HepG2 (cell line): ENCODE data around the gene ZBTB25. TPM values are rescaled to one million over a fixed set of nuclear protein-coding genes. Genes with fewer than 3 reads are reported as not detected.

Experiments
- AHR ChIP-seq: IDR thresholded peaks from 2 replicates; pipeline ENCODE4 v1.6.1; 2018; ENCODE audit warnings: missing genetic modification reagents, missing compliant biosample characterization
- CC2D1A ChIP-seq: sonication (generic); formaldehyde crosslinking; IDR thresholded peaks from 2 replicates; pipeline ENCODE4 v1.8.1; 2023; ENCODE audit warnings: mild to moderate bottlenecking, missing genetic modification reagents
- DPF2 ChIP-seq: sonication (generic); formaldehyde crosslinking; IDR thresholded peaks from 2 replicates; pipeline ENCODE4 v1.4.0; 2020; ENCODE audit warnings: mild to moderate bottlenecking, low read depth, missing genetic modification reagents, borderline replicate concordance
- FOXK2 ChIP-seq: fragments of 450-650 bp; IDR thresholded peaks from 2 replicates; pipeline ENCODE4 v1.6.1; 2016
- GFI1 ChIP-seq: sonication (generic); formaldehyde crosslinking; IDR thresholded peaks from 2 replicates; pipeline ENCODE4 v1.5.0; 2020; ENCODE audit warnings: missing genetic modification reagents, mild to moderate bottlenecking, borderline replicate concordance
- HIVEP1 ChIP-seq: sonication (generic); formaldehyde crosslinking; IDR thresholded peaks from 2 replicates; pipeline ENCODE4 v1.4.0; 2020; ENCODE audit warnings: mild to moderate bottlenecking, missing genetic modification reagents
- IKZF4 ChIP-seq: sonication (generic); formaldehyde crosslinking; IDR thresholded peaks from 2 replicates; pipeline ENCODE4 v1.5.1; 2020; ENCODE audit warnings: borderline replicate concordance, mild to moderate bottlenecking, low read depth, missing genetic modification reagents; ENCODE audit errors: not compliant biosample characterization
- JARID2 ChIP-seq: sonication (generic); formaldehyde crosslinking; IDR thresholded peaks from 2 replicates; pipeline ENCODE4 v1.8.1; 2023; ENCODE audit warnings: missing genetic modification reagents, inconsistent platforms; ENCODE audit not compliant: insufficient replicate concordance
- MTA1 ChIP-seq: sonication (generic); formaldehyde crosslinking; IDR thresholded peaks from 2 replicates; pipeline ENCODE4 v1.4.0; 2020; ENCODE audit warnings: missing genetic modification reagents, mild to moderate bottlenecking, borderline replicate concordance
- NR2F6 ChIP-seq, 2 experiments: IDR thresholded peaks; 2 replicates each; pipeline ENCODE4 v1.6.1; 2016; ENCODE audit warnings: antibody characterized with exemption in 1 of 2, mild to moderate bottlenecking in 1 of 2
- SNAPC2 ChIP-seq: sonication (generic); formaldehyde crosslinking; IDR thresholded peaks from 2 replicates; pipeline ENCODE4 v1.8.1; 2022; ENCODE audit warnings: mild to moderate bottlenecking, missing genetic modification reagents
- SP140L ChIP-seq: sonication (generic); formaldehyde crosslinking; IDR thresholded peaks from 2 replicates; pipeline ENCODE4 v1.4.0; 2020; ENCODE audit warnings: missing genetic modification reagents, borderline replicate concordance
- SRSF4 ChIP-seq: fragments of 200-400 bp; formaldehyde crosslinking; IDR thresholded peaks from one replicate; pipeline ENCODE4 v1.6.1; 2018; ENCODE audit warnings: mild to moderate bottlenecking, low read depth, low read length, moderate library complexity; ENCODE audit not compliant: poor library complexity, severe bottlenecking
- TBX3 ChIP-seq: fragments of 450-650 bp; IDR thresholded peaks from 2 replicates; pipeline ENCODE4 v1.6.1; 2017; ENCODE audit warnings: antibody characterized with exemption, mild to moderate bottlenecking, inconsistent platforms, borderline replicate concordance
- ZNF256 ChIP-seq: sonication (generic); formaldehyde crosslinking; conservative IDR thresholded peaks from 2 replicates; pipeline ENCODE4 v1.4.0; 2020; ENCODE audit warnings: missing genetic modification reagents
- ZNF563 ChIP-seq: sonication (generic); formaldehyde crosslinking; IDR thresholded peaks from 2 replicates; pipeline ENCODE4 v1.8.0; 2022; ENCODE audit warnings: mild to moderate bottlenecking, moderate library complexity, missing genetic modification reagents
- ZNF614 ChIP-seq: IDR thresholded peaks from 2 replicates; pipeline ENCODE4 v1.6.1; 2018; ENCODE audit warnings: missing biosample characterization, missing genetic modification reagents, inconsistent platforms, borderline replicate concordance
- ZSCAN12 ChIP-seq: sonication (generic); formaldehyde crosslinking; IDR thresholded peaks from 2 replicates; pipeline ENCODE4 v1.9.0; 2021; ENCODE audit warnings: mild to moderate bottlenecking, missing genetic modification reagents
- polyA plus RNA-seq, 8 experiments: library from polyadenylated mRNA; depleted of rRNA in 3 of 8; stranded (reverse) in 7 of 8; unstranded in 1 of 8; fragments of >200 nt; fragmentation: Illumina TruSeq in 4 of 8; extraction: Trizol in 4 of 8; gene quantifications; 2 replicates each; pipeline versions ENCODE4 v1.2.1 to v1.2.3, GENCODE V29; 2011 to 2016; ENCODE audit warnings: low read depth in 4 of 8, missing spikeins in 1 of 8, mixed read lengths in 1 of 8; ENCODE audit not compliant: insufficient read depth in 1 of 8
- total RNA-seq, 5 experiments: library from RNA; depleted of rRNA; stranded (reverse); fragments of >200 nt; fragmentation: Illumina TruSeq; extraction: Trizol; gene quantifications; 2 replicates each; pipeline ENCODE4 v1.2.3, GENCODE V29; 2016; ENCODE audit warnings: low read depth in 1 of 5
- TF ChIP-seq, protein P1 (sequence below): sonication (generic); formaldehyde crosslinking; IDR thresholded peaks from 2 replicates; pipeline ENCODE4 v1.4.0; 2020; ENCODE audit warnings: missing genetic modification reagents
- TF ChIP-seq, protein P2 (sequence below): sonication (generic); formaldehyde crosslinking; IDR thresholded peaks from 2 replicates; pipeline ENCODE4 v1.8.0; 2022; ENCODE audit warnings: mild to moderate bottlenecking, missing genetic modification reagents; ENCODE audit not compliant: insufficient replicate concordance
- TF ChIP-seq, protein P3 (sequence below): sonication (generic); formaldehyde crosslinking; IDR thresholded peaks from 2 replicates; pipeline ENCODE4 v1.8.1; 2023; ENCODE audit warnings: mild to moderate bottlenecking, inconsistent platforms, moderate library complexity, missing genetic modification reagents, borderline replicate concordance
- TF ChIP-seq, protein P4 (sequence below), 2 experiments: sonication (generic) in 1 of 2; formaldehyde crosslinking in 1 of 2; IDR thresholded peaks; 2 replicates each; pipeline versions ENCODE4 v1.5.1 to v1.6.1; 2011 to 2020; ENCODE audit warnings: borderline replicate concordance in 1 of 2, low read depth in 1 of 2, low read length in 1 of 2, mild to moderate bottlenecking in 1 of 2, missing genetic modification reagents in 1 of 2, moderate library complexity in 1 of 2

The ZBTB25 gene
- total and polyA plus RNA-seq, 2 of the 13 experiments (the other 11 are each of a cell fraction or from before 2014, with no cell fraction given), result 3.5 to 7.6 TPM

DNA sequence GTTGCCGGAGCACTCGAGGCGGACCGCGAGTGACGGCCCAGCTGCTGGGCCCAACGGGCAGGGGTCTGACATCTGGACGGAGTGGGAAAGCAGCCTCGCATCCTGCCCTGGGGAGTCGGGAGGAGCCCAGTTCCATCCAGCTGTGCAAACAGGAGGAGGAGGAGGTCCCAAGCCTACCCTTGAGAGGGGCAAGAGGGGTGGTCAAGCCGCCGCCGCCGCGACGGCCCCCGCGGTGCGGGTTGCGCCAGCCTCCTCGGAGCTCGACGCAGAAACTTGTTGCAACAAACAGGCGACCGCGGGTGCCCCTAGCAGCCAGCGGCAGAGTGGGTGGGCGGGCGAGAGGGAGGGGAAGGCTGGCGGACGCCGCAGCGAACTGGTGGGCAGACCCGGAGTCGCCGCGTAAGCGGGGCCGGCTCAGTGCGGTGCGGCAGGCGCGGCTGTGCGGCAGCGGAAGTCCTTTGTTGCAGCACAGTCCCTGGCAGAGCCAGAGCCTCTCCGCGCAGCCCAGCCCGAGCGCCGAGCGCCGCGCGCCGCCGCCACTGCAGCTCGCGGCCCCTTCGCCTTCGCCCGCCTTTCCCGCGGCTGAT is 765 bp upstream of the ZBTB25 start, which contains the start of gene ZBTB1 (continued):
- TF ChIP-seq DPF2 (no peak; the same call in 1 of the 2 replicates), ZNF563 (CRISPR knock-in tag) (no peak), SNAPC2 (CRISPR knock-in tag) (0 out of 2 replicates have a peak, but pooled peaks have one; percentile 12), TBX3 (no peak), HIVEP1 (CRISPR knock-in tag) (no peak; the same call in 1 of the 2 replicates), ZNF256 (CRISPR knock-in tag) (no peak), AHR (CRISPR knock-in tag) (no peak), SP140L (no peak), ZNF614 (CRISPR knock-in tag) (no peak; the same call in 1 of the 2 replicates), FOXK2 (no peak), JARID2 (CRISPR knock-in tag) (no peak), SRSF4 (peak; percentile 68), GFI1 (CRISPR knock-in tag) (0 out of 2 replicates have a peak, but pooled peaks have one; percentile 64), CC2D1A (CRISPR knock-in tag) (0 out of 2 replicates have a peak, but pooled peaks have one; percentile 37), MTA1 (CRISPR knock-in tag) (peak; percentile 47; the same call in 1 of the 2 replicates), ZSCAN12 (peak; percentile 29; the same call in 1 of the 2 replicates), IKZF4 (CRISPR knock-in tag) (peak; percentile 78), NR2F6 (IDR thresholded peaks at IDR 0.05) (no peak), NR2F6 (CRISPR knock-in tag; IDR thresholded peaks at IDR 0.05) (no peak)
- TF ChIP-seq, protein P1, sequence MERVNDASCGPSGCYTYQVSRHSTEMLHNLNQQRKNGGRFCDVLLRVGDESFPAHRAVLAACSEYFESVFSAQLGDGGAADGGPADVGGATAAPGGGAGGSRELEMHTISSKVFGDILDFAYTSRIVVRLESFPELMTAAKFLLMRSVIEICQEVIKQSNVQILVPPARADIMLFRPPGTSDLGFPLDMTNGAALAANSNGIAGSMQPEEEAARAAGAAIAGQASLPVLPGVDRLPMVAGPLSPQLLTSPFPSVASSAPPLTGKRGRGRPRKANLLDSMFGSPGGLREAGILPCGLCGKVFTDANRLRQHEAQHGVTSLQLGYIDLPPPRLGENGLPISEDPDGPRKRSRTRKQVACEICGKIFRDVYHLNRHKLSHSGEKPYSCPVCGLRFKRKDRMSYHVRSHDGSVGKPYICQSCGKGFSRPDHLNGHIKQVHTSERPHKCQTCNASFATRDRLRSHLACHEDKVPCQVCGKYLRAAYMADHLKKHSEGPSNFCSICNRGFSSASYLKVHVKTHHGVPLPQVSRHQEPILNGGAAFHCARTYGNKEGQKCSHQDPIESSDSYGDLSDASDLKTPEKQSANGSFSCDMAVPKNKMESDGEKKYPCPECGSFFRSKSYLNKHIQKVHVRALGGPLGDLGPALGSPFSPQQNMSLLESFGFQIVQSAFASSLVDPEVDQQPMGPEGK (CRISPR knock-in tag), result peak; percentile 84
- TF ChIP-seq, protein P2, sequence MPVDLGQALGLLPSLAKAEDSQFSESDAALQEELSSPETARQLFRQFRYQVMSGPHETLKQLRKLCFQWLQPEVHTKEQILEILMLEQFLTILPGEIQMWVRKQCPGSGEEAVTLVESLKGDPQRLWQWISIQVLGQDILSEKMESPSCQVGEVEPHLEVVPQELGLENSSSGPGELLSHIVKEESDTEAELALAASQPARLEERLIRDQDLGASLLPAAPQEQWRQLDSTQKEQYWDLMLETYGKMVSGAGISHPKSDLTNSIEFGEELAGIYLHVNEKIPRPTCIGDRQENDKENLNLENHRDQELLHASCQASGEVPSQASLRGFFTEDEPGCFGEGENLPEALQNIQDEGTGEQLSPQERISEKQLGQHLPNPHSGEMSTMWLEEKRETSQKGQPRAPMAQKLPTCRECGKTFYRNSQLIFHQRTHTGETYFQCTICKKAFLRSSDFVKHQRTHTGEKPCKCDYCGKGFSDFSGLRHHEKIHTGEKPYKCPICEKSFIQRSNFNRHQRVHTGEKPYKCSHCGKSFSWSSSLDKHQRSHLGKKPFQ (CRISPR knock-in tag), result peak; percentile 74
- TF ChIP-seq, protein P3, sequence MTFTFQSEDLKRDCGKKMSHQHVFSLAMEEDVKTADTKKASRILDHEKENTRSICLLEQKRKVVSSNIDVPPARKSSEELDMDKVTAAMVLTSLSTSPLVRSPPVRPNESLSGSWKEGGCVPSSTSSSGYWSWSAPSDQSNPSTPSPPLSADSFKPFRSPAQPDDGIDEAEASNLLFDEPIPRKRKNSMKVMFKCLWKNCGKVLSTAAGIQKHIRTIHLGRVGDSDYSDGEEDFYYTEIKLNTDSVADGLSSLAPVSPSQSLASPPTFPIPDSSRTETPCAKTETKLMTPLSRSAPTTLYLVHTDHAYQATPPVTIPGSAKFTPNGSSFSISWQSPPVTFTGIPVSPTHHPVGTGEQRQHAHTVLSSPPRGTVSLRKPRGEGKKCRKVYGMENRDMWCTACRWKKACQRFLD, result no peak
- TF ChIP-seq, protein P4, sequence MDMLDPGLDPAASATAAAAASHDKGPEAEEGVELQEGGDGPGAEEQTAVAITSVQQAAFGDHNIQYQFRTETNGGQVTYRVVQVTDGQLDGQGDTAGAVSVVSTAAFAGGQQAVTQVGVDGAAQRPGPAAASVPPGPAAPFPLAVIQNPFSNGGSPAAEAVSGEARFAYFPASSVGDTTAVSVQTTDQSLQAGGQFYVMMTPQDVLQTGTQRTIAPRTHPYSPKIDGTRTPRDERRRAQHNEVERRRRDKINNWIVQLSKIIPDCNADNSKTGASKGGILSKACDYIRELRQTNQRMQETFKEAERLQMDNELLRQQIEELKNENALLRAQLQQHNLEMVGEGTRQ (IDR thresholded peaks at IDR 0.05; ENCODE audit: low read depth, low read length), result no peak
- TF ChIP-seq, protein P4 (CRISPR knock-in tag; IDR thresholded peaks at IDR 0.05; ENCODE audit: borderline replicate concordance), result no peak
